ENCODE measurements around the gene BDKRB2.

GRCh38 chr14:96206461-96206860 lies 1.8 kb downstream of the BDKRB2 start:
- TF ChIP-seq, protein P1, sequence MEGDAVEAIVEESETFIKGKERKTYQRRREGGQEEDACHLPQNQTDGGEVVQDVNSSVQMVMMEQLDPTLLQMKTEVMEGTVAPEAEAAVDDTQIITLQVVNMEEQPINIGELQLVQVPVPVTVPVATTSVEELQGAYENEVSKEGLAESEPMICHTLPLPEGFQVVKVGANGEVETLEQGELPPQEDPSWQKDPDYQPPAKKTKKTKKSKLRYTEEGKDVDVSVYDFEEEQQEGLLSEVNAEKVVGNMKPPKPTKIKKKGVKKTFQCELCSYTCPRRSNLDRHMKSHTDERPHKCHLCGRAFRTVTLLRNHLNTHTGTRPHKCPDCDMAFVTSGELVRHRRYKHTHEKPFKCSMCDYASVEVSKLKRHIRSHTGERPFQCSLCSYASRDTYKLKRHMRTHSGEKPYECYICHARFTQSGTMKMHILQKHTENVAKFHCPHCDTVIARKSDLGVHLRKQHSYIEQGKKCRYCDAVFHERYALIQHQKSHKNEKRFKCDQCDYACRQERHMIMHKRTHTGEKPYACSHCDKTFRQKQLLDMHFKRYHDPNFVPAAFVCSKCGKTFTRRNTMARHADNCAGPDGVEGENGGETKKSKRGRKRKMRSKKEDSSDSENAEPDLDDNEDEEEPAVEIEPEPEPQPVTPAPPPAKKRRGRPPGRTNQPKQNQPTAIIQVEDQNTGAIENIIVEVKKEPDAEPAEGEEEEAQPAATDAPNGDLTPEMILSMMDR (conservative IDR thresholded peaks at IDR 0.05; ENCODE audit: low read depth in 2 of 2) = no peak
- TF ChIP-seq EZH2 (IDR thresholded peaks at IDR 0.05; ENCODE audit: low read depth, unreplicated experiment) = no peak
- TF ChIP-seq POLR2AphosphoS5 (IDR thresholded peaks at IDR 0.05; ENCODE audit: low read depth) = no peak
- TF ChIP-seq, protein P2, sequence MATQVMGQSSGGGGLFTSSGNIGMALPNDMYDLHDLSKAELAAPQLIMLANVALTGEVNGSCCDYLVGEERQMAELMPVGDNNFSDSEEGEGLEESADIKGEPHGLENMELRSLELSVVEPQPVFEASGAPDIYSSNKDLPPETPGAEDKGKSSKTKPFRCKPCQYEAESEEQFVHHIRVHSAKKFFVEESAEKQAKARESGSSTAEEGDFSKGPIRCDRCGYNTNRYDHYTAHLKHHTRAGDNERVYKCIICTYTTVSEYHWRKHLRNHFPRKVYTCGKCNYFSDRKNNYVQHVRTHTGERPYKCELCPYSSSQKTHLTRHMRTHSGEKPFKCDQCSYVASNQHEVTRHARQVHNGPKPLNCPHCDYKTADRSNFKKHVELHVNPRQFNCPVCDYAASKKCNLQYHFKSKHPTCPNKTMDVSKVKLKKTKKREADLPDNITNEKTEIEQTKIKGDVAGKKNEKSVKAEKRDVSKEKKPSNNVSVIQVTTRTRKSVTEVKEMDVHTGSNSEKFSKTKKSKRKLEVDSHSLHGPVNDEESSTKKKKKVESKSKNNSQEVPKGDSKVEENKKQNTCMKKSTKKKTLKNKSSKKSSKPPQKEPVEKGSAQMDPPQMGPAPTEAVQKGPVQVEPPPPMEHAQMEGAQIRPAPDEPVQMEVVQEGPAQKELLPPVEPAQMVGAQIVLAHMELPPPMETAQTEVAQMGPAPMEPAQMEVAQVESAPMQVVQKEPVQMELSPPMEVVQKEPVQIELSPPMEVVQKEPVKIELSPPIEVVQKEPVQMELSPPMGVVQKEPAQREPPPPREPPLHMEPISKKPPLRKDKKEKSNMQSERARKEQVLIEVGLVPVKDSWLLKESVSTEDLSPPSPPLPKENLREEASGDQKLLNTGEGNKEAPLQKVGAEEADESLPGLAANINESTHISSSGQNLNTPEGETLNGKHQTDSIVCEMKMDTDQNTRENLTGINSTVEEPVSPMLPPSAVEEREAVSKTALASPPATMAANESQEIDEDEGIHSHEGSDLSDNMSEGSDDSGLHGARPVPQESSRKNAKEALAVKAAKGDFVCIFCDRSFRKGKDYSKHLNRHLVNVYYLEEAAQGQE (IDR thresholded peaks at IDR 0.05; ENCODE audit: unreplicated experiment) = no peak
- no peak for TF ChIP-seq ETS1 (IDR thresholded peaks at IDR 0.05)
- TF ChIP-seq EZH2phosphoT487 (IDR thresholded peaks at IDR 0.05; ENCODE audit: unreplicated experiment) = no peak
- TF ChIP-seq ZNF114 (CRISPR knock-in tag; IDR thresholded peaks at IDR 0.05) = no peak
- no peak for TF ChIP-seq JUNB (IDR thresholded peaks at IDR 0.05; ENCODE audit: unreplicated experiment)
- TF ChIP-seq CREB1 (CRISPR knock-in tag; IDR thresholded peaks at IDR 0.05; ENCODE audit: low read depth) = no peak
- no peak for TF ChIP-seq ZNF462 (CRISPR knock-in tag; IDR thresholded peaks at IDR 0.05)
- TF ChIP-seq ZNF331 (CRISPR knock-in tag; IDR thresholded peaks at IDR 0.05; ENCODE audit: low read depth) = no peak

All from GM23338 (cell line).